SW 1271 (cell line): ENCODE data around the gene SGIP1.
"Not testable (repeated sequence)": the region's sequence is repeated elsewhere in the genome, so short reads cannot be mapped to it uniquely, and the experiment has no call there.

Source experiments
- DNase-seq, 2 experiments: peaks; one replicate each; lab custom pipeline; 2025; lab: John Stamatoyannopoulos, UW

The SGIP1 gene

DNA sequence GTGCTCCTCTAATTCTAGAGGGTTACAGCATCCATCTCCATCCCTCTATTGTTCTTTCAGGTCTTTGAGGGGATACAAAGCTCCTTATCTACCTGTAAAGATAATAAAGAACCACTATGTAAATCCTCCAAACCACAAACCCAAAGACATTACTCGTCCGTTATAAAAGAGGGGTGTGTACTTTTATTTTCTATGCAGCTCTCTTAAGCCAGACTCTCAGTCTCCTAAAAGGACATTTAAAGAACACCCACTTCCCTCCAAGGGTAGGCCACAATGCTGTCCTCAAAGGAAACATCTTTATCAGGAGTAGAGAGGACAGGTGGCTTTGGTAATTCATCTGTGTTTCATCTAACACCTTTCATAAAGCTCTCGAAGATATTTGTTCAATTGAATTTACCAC lies 150.4 kb downstream of the SGIP1 start:
- DNase-seq = no peak

DNA sequence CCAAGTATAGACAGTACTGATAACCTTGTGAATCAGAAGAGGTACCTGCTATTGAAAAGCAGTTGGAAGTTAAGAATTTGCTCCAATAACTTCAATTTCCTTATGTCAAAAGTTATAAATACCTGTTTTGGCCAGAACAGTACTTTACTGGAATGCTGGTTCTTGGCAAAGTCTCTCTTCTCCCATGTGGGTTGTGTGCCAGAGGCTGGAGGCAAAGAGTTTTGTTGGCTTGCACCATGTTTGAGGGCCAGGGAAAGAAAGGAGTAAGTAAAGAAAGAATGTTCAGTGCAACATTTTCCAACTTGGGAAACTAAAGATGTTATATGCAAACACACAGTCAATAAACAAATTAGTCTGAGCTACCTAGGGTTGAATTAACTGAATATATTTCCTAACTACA lies 151.3 kb downstream of the SGIP1 start:
- no peak for DNase-seq

DNA sequence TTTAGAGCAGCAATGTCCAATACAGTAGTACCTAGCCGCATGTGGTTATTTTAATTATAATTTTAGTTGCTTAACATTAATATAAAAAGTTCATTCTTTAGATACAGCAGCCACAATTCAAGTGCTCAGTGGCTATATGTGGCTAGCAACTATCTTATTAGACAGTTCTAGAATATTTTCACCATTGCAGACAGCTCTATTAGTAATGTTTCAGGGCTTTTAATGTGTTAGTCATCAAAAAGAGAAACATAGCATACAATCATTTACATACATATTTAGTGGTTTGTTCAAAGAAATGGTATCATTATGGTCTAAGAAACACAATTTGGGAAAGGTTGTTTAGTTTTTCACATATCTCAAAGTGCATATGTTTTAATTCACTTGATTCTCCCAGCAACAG lies 151.7 kb downstream of the SGIP1 start:
- no peak for DNase-seq

- DNase-seq = no peak
These were observed 152.5 kb downstream of the SGIP1 start for GRCh38 chr1:66686406-66686805.

DNA sequence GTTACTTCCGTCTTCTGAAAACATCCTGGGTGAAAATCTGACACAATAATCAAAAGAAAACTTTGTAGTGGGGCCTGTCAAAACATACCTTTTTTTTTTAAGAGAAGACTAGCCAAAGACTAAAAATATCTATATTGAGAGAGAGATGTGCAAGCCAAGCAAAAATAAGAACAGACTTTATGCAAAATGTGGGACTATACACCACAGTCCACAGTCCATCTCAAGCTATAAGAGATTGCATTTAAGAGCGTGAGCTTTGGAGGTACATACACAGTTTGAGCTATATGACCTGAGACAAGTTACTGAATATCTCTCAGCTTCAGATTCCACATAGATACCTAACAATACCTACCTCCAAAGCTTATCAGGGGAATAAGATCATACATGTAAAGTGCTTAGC lies 153.4 kb downstream of the SGIP1 start:
- no peak for DNase-seq

DNA sequence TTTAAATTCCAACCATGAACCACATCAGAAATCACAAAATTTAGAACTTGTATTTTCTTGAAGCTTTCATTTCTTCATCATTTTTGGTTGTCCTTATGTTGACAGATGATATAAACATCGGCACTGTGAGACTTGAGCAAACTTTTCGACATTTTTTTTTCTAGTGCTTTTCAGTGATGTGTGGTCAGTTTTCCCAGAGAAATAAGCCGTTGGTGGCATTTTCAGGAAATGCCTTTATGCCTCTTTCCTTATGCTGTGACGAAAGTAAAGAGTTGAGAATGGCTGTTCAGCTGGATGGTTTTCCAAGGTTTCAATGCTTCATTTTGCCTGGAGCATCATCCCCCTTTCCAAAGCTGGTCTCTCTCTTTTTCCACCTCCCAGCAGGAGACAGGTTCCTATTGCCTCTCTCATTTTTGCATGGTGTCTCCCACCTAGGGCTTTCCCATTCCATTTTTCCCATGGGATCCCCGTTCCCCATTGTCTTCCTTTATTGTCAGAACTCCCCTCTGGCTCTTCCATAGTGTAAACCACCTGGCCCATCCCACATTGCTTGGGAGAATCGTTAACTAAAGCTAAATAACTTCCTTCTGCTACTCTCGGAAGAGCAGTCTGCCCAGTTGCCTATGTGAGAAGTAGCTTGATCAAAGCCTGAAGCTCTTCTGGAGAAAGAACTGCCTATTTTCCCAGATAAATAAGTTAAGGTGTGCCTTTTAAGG lies 156.9 kb downstream of the SGIP1 start:
- no peak for DNase-seq

GRCh38 chr1:66692681-66693080 lies 158.7 kb downstream of the SGIP1 start:
- DNase-seq = no peak

DNA sequence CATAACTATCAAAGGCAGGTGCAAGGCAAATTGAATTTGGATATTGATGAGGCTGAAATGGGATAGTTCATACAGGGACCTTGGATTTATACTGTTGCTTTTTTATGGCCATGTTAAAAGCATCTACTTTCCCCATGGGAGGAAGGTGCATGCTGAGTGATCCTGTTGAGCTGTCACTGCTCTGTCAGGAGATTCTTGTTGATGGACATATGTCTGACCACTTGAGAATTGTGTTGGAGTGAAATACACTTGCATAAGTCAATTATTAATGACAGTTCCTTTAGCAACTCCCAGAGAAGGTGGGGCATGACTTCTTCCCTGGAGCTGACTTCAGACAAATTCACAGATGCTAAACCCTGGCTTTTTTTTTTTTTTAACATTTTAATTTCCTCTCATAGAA lies 159.9 kb downstream of the SGIP1 start:
- DNase-seq = no peak

- DNase-seq = no peak
These were observed 161.2 kb downstream of the SGIP1 start for GRCh38 chr1:66695116-66695515.

DNA sequence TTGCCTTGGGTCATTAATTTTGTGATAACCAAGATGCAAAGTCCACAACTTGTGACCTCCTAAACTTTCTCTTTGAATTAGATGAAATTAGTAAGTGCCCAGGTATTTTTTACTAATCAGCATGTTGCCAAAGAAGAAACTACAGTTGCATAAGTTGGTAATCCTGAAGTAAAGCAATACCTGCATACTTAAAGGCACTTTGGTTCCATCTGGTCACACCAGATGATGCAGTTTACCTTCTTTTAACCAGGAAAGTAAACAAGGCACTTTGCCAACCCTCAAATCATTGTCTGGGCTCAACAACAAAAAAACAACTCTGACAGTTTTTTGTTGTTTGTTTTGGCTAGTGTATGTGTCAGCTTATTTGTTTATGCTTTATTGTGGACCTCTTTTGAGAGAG lies 162.8 kb downstream of the SGIP1 start:
- DNase-seq = no peak

- no peak for DNase-seq
These were observed 165.3 kb downstream of the SGIP1 start for GRCh38 chr1:66699213-66699612.

- DNase-seq = no peak
These were observed 170.4 kb downstream of the SGIP1 start for GRCh38 chr1:66704177-66704875.

DNA sequence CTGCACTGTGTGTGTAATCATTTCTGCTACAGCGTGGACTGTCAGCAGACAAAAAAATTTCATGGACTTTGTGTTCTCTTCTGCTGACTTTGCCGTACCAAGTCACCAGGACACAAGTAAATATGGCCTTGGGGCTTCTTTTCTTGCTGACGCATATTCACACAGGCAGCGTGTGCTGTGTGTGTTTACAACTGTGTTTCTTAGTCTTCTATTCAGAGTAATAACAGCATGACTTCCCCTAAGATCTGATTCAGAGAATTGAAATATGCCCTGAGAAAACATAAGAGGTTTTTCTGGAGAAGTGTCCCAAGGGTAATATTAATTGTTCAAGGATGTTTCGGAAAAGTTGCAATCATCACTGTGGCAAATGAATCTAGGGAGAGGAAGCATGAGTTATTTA lies 171.2 kb downstream of the SGIP1 start:
- no peak for DNase-seq

DNA sequence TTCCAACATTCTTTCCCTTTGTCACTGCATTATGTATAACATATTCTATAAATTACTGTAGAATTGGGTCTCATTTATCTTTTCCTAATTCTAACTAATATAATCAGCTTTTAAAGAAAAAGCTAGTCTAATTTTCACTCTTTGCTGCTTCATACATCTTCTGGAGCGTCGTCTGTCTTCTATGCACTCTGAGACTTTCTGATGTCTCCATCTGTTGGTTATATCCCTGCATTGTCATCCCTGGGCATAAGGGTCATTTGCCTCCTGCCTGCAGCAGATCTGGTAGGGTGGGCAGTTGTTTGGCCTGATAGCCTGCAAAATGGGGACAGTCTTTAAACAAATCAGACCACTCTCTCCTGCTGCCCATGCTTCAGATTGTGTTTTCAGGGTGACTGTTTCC lies 177.5 kb downstream of the SGIP1 start:
- peak in 1 of 2 experiments; percentile 54 for DNase-seq

DNA sequence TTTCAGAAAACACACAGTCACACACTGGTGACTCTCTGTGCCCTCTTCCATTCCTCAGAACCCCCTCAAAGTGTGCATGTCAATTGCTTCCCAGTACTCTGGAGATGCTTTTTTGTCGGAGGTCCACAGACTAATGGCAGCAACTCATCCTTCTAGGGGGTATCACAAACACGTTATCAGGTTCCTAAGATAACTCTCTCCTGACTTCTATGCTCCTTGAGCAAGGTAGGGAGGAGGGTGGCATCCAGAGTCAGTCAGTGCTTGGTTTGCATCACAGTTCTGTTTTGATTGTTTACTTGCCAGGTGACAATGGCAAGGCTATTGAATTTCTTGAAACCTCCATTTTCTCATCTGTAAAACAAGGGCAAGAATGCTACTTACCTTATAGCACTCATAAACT lies 178.9 kb downstream of the SGIP1 start:
- no peak for DNase-seq

DNA sequence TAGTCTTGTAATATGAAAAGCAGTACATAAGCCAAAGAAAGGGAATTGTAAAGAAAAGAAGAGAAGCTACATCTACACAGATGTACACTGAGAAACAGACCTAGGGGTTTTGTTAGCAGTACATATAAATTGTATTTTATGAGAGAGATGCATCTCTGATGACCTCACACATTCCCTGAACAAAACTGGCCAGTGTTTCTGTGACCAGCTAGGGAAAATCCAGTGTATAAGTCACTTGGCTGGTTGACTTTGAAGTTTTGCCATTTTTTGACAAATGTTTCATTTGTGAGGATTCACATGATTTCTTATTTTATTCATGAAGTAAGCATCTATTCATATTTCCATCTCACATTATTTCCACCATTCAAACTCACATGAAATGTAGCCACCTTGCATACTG lies 190.0 kb downstream of the SGIP1 start:
- DNase-seq = no peak

DNA sequence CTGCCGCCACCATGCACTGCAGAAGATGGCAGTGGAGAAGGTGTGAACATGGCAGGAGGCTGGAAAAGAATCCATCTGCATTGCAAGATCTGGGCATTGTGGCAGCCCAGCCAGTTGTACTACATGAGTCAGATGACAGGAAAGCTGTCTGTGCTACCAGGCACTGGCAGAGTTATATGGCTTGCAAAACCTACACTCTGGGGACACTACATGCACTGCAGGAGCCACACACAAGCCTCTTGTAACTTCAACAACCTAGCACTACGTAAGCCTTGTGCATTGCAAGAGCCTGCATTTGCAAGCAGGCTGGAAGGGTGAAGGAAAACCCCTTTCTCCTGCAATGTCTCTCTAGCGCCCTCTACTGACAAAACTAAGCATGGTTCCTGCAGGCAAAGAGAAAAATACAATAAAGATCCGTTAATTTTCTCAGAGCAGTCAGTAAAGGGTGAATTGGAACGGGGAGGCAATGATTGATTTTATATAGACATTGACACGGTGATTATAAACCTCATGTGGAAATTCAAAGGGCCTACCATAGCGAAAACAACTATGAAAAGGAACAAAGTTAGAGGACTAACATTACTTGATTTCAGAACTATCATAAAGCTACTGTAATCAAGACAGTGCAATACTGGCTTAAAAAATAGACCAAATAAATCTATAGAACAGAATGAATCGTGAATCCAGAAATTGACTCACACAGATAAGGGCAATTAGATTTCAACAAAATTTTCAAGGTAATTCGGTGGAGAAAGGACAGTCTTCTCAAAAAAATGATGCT lies 192.1 kb downstream of the SGIP1 start:
- DNase-seq = peak in 1 of 2 experiments; percentile 55

DNA sequence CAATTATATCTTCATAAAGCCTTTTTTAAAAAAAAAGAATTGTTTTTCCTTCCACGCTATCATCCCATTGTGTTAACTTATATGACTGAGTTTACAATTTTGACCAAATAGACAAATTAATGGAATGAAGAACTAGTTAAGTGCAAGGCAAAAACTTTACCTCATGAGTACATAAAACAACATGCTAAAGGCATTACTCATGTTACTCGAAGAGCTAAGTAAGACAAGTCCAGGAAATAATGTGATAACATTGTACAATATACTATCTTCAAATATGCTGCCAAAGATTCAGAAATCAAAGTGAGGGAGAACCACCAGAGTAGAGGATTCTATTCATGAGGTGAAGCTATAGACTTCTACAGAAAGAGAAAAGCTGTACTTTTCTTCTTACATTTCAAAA lies 194.1 kb downstream of the SGIP1 start:
- no peak for DNase-seq

DNA sequence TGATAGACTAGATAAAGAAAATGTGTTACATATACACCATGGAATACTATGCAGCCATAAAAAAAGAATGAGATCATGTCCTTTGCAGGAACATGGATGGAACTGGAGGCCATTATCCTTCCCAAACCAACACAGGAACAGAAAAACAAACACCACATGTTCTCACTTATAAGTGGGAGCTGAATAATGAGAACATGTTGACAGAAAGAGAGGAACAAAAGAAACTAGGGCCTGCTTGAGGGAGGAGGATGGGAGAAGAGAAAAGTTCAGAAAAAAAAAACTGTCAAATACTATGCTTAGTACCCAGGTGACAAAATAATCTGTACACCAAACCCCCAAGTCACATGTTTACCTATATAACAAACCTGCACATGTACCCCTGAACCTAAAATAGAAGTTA lies 194.8 kb downstream of the SGIP1 start:
- not testable (repeated sequence) for DNase-seq

GRCh38 chr1:66729119-66729518 lies 195.2 kb downstream of the SGIP1 start:
- DNase-seq = no peak

DNA sequence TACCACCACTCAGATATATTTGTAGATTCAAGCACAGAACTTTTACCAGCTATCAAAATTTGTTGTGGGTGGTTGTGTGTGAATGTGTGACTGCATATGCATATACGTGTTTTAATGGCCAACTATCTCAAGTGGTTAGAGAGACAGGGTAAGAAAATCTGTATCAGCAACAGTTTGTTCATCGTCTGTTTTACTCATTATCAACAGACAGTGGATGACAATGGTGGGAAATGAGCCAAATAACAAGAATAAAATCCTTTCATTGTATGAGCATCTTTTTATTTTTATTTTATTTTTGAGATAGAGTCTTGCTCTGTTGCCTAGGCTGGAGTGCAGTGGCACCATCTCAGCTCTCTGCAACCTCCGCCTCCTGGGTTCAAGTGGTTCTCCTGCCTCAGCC lies 195.6 kb downstream of the SGIP1 start:
- DNase-seq = no peak

- no peak for DNase-seq
These were observed 196.5 kb downstream of the SGIP1 start for GRCh38 chr1:66730462-66730861.
